IPS DF 4.7 (cell line): Measurements from ENCODE around the gene ZNF543.
"Not testable (repeated sequence)": the region's sequence is repeated elsewhere in the genome, so short reads cannot be mapped to it uniquely, and the experiment has no call there.

Source experiments
- DNase-seq: peaks from one replicate; pipeline ENCODE4 v3.0.0-alpha.2; 2013; ENCODE audit warnings: low spot score; ENCODE audit errors: extremely low read depth

The ZNF543 gene

DNA sequence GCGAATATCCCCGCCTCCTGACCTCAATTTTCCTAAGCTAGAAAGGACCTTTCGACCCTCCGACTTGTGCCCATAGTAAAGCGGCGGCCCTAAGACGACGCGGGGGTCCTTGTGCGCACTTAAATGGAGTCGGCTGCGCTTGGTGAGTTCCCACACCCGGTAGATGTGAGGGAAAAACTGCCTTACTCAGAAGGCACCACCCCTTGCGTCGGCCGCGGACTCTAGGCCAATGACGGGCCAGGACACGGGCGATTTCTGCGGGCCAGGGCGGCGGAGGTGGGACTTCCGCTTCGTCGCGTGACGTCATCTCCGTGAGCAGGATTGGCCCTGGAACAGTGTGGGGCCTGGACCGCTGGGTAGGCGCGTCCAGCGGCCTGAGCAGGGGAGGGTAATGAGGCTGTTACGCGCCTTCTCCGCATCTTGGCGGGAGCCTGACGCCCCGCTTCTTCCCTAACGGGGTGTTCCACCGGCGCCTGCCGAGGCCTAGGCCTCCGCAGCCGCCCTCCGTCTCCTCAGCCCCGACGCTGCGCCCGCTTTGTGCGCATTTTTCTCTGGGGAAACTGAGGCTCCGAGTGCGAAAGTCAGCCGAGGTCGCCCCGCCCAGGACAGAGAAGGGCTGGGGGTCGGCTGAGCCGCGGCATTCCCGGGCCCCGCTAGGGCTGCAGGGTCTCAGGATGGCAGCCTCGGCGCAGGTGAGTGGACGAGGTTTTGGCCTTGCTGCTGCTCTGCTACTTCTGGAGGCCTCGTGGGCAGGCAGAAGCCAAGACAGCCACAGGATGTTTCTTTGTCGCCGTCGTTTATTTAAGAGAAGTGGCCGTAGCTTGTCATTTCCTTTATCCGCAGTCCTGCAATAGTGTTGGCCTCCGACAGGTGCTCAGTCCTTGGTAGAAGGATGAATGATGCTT is at the start of gene ZNF543:
ZNF543 (plus strand) TSS at position 293 of the 905 bp plus-strand sequence; CDS start at position 675, 382 bp downstream.
- peak; percentile 90 for DNase-seq

GRCh38 chr19:57271280-57271679 is 49.0 kb upstream of the ZNF543 start:
- DNase-seq = no peak

DNA sequence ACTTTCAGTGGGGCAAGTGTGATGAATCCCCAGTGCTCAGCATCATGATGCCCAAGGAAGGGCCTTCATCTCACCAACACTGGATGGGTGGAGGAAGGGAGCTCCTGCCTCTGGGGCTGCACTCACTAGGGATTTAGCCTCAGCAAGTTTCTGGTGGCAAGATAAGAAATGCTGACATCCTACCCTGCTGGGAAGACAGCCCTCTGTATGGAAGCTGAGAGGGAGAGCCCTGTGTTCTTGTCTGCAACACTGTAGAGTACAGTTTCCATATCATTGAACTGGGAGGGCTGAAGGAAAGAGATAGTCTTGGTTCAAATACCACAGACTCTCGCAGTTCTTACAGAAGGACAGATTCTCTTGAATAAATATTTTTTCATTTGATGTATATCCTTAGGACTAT is 47.3 kb upstream of the ZNF543 start:
- DNase-seq = no peak

GRCh38 chr19:57276430-57276829 is 43.8 kb upstream of the ZNF543 start:
- DNase-seq = no peak

- DNase-seq = not testable (repeated sequence)
Measured at GRCh38 chr19:57278481-57278880, 41.8 kb upstream of the ZNF543 start.

DNA sequence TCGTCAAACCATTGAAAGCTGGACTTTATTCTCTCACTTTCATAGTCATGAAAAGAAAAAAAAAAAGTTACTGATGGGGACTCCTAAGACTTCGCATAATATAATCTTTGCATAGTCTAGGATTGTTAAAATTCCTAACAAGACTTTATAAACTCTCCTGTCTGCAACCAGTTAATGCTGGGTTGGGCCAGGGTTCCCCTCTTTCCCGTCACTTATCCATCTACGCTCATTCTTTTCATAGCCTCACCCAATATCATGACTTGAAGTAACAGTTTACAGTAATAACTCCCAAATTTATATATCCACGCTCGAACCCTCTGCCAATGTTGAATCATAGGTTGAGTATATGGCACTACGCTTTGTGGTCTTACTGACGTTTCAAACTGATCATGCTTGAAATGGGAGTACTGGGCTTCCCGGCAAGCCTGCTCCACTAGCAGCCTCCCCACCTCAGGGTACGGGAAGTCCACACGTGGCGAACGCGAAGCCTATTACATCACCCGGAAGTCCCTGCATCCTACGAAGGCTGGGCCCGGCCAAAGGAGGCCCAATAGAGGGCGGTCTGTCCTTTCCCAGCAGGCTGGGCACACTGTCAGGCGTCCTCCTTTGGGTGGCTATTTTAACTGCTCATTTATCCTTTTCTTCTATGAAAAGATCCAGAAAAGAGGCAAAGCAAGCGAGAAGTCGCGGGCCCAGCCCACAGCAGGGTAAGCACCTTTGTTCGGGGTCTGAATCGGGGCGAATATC is 40.7 kb upstream of the ZNF543 start:
- peak; percentile 80 for DNase-seq

DNA sequence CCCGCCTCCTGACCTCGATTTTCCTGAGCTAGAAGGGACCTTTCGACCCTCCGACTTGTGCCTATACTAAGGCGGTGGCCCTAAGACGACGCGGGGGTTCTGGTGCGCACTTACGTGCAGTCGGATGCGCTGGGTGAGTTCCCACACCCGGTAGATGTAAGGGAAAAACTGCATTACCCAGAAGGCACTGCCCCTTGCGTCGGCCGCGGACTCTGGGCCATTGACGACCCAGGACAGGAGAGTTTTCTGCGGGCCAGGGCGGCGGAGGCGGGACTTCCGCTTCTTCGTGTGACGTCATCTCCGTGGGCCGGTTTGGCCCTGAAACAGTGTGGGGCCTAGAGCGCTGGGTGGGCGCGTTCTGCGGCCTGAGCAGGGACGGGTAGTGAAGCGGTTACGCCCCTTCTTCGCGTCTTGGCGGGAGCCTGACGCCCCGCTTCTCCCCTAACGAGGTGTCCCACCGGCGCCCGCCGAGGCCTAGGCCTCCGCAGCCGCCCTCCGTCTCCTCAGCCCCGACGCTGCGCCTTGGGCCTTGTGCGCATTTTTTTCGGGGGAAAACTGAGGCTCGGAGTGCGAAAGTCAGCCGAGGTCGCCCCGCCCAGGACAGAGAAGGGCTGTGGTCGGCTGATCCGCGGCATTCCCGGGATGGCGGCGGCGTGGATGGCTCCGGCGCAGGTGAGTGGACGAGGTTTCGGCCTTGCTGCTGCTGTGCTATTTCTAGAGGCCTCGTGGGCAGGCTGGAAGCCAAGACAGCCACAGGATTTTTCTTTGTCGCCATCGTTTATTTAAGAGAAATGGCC is 39.9 kb upstream of the ZNF543 start, which contains the start of gene ZNF460:
ZNF460 (plus strand) TSS at position 321 of the 797 bp plus-strand sequence; CDS start at position 643, 322 bp downstream.
- DNase-seq = peak; percentile 90

DNA sequence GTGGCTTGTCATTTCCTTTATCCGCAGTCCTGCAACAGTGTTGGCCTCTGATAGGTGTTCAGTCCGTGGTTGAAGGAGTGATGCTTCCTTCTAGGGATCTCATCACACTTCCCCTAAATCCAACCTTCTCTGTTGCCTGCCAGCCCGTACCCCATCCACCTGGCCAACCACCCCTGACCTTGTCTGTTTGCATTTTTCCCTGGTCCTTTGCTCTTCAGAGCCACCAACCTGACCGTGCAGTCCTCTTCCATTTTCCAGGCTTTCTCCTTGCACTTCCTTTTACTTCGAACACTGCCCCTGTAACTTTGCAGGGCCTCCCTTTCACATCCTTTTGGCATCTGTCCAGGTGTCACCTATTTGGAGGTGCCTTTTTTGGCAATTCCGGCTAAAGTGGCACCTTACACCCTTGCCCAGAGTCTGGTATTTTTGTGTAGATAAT is 39.3 kb upstream of the ZNF543 start:
- no peak for DNase-seq

GRCh38 chr19:57282011-57282643 is 38.1 kb upstream of the ZNF543 start:
- no peak for DNase-seq

GRCh38 chr19:57288373-57288772 is 31.9 kb upstream of the ZNF543 start:
- no peak for DNase-seq

GRCh38 chr19:57290970-57291369 is 29.3 kb upstream of the ZNF543 start:
- DNase-seq = no peak

- no peak for DNase-seq
Measured at GRCh38 chr19:57292547-57292946, 27.7 kb upstream of the ZNF543 start.

GRCh38 chr19:57293719-57294118 is 26.6 kb upstream of the ZNF543 start:
- no peak for DNase-seq

- DNase-seq = no peak
Measured at GRCh38 chr19:57302020-57302465, 18.2 kb upstream of the ZNF543 start.

DNA sequence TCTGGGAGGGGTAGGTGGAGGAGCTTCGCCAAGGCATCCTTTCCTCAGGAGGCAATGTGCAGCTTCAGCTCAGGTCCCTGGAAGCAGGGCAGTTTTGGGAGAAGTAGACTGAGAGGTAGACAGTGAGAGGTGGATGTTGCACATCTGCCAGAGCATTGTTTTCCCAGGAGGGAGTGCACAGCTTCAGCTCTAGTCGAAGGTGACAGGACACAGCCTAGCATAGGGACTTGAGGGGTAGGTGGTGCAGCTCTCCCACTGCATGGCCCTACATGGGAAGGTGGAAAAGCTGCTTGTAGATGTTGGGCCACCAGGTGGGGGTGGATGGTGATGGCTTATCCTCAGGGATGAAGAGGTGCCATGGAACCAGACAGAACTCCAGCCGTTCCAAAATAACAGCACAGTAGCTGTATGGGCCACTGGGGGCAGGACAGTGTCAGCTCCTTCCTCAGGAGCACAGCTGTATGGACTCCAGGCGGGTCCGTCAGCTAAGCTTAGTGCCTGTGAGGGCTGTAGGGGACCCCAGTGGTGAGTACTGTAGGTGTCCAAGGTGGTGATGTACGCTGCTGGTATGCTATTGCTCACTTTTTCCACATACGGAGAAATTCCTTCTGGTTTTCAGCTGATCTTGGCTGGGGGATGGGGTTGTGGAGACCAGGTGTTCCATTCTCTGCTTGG is 17.4 kb upstream of the ZNF543 start:
- DNase-seq = no peak

DNA sequence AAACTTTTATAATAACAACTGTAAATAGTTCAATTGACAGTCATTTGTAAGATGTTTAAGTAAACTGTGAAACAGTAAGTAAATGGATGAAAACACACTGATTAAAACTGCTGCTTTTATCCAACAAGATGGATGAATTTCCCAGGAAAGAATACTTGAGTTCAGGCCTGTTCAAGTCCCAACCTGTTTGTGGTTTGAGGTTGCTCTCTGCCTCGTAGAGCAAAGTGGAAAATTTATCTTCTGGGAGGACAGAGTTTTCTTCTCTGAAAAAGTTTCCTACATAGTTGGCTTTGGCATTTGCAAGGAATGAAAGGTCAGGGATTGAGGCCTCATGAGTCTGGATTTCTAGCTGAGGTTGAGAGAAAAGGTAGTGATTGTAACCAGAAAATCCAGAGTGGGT is 15.2 kb upstream of the ZNF543 start:
- DNase-seq = no peak

DNA sequence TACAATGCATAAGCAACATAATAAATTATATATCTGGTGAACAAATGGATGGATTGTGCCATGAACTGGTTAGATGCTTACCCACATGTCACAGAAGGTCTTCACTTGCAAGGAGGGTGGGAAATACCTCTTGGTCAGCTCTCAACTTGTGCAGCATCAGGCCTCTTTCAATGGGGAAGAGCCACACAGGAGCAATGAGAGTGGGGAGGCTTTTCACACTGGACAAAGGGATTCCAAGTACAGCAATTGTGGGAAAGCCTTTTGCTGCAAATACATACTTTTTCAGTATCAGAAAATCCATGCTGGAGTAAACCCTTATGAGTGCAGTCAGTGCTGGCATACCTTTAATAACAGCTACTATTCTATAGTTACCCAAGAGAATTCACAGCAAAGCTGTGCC is 11.8 kb upstream of the ZNF543 start:
- no peak for DNase-seq

GRCh38 chr19:57310792-57311191 is 9.5 kb upstream of the ZNF543 start:
- no peak for DNase-seq

GRCh38 chr19:57314146-57314545 is 6.1 kb upstream of the ZNF543 start:
- DNase-seq = no peak

- DNase-seq = no peak
Measured at GRCh38 chr19:57317503-57317902, 2.8 kb upstream of the ZNF543 start.
